Suprapubic skin (tissue), 3 donors: ENCODE results near the gene ASB11.

ENCODE experiments used
- POLR2A ChIP-seq, 2 donors: fragments of 450-650 bp; IDR thresholded peaks; one replicate each; pipeline ENCODE4 v1.6.1; 2017; ENCODE audit warnings: antibody characterized with exemption in 2 of 2, mild to moderate bottlenecking in 2 of 2, moderate library complexity in 2 of 2
- TF ChIP-seq, protein P1 (sequence below), 2 donors: fragments of 200-600 bp in 1 of 2; fragments of 450-650 bp in 1 of 2; sonication (generic) in 1 of 2; IDR thresholded peaks; one replicate each; pipeline ENCODE4 v1.5.1; 2016 to 2019; ENCODE audit warnings: antibody characterized with exemption in 2 of 2, mild to moderate bottlenecking in 1 of 2, moderate library complexity in 1 of 2

DNA sequence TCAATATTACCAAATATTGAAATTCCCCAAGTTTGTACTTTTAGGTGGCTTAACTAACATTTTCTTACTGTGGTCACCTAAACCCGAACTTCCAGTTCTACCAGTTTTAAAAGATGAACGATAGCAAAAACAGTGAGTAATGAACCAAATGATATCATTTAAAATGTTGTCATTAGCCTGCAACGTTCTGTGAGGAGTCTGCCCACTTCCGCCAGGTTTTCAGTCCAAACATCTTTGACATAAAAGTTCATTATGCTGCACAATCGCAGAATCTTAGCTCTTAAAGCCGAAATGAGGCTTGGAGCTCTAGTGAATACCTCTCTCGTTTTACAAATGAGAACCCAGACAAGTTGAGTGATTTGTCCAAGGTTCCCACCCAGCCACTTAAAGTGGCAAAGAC, 19.1 kb upstream of the ASB11 start:
- no peak for TF ChIP-seq POLR2A (IDR thresholded peaks at IDR 0.05)
- TF ChIP-seq, protein P1, sequence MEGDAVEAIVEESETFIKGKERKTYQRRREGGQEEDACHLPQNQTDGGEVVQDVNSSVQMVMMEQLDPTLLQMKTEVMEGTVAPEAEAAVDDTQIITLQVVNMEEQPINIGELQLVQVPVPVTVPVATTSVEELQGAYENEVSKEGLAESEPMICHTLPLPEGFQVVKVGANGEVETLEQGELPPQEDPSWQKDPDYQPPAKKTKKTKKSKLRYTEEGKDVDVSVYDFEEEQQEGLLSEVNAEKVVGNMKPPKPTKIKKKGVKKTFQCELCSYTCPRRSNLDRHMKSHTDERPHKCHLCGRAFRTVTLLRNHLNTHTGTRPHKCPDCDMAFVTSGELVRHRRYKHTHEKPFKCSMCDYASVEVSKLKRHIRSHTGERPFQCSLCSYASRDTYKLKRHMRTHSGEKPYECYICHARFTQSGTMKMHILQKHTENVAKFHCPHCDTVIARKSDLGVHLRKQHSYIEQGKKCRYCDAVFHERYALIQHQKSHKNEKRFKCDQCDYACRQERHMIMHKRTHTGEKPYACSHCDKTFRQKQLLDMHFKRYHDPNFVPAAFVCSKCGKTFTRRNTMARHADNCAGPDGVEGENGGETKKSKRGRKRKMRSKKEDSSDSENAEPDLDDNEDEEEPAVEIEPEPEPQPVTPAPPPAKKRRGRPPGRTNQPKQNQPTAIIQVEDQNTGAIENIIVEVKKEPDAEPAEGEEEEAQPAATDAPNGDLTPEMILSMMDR (IDR thresholded peaks at IDR 0.05): no peak
